HCT116 (cell line): ENCODE results near the gene HEATR5A. TPM values are rescaled to one million over a fixed set of nuclear protein-coding genes. Genes with fewer than 3 reads are reported as not detected.

Source experiments
- ATAC-seq: fragments of 200-7000 bp; cut with Tn5 transposase; 2 replicates; pipeline ENCODE4 v1.9.1; 2020; ENCODE audit warnings: mild to moderate bottlenecking, moderate library complexity
- BruUV-seq: library from RNA; stranded (reverse); fragments of 400-500 nt; replicated peaks from 2 replicates; lab custom pipeline; 2021; lab: Mats Ljungman, UMichigan
- CTCF ChIA-PET: fragments of 300-600 bp; sonication (Branson Sonifier 250); formaldehyde crosslinking; loops from one replicate; lab custom pipeline; 2021; ENCODE audit warnings: antibody characterized with exemption; lab: Charles Lee
- POLR2A ChIA-PET: fragments of 300-600, 350-600 bp; sonication (Branson Sonifier 250); formaldehyde crosslinking; loops from one replicate; lab custom pipeline; 2021; ENCODE audit warnings: antibody characterized with exemption; lab: Charles Lee
- RAD21 ChIA-PET, 2 experiments: fragments of 300-600 bp; sonication (Branson Sonifier 250); formaldehyde crosslinking; loops; one replicate each; lab custom pipeline; 2023; ENCODE audit warnings: low total read pairs in 2 of 2; ENCODE audit not compliant: uncharacterized antibody in 2 of 2, unreplicated experiment in 2 of 2, low non-redundant PET in 1 of 2; lab: Charles Lee
- DNase-seq: peaks from one replicate; pipeline ENCODE4 v3.0.0-alpha.2; 2010; ENCODE audit warnings: low read depth, low spot score
- H2AFZ ChIP-seq: fragments of 200-600 bp; shearing (Covaris generic), sonication (generic); 2 replicates; pipeline ENCODE4 v1.6.1; 2017; ENCODE audit warnings: low read depth, mixed run types, mixed read lengths, antibody characterized with exemption, low read length; ENCODE audit not compliant: poor library complexity, severe bottlenecking
- H3K27ac ChIP-seq: 2 replicates; pipeline ENCODE4 v1.5.1; 2012; ENCODE audit warnings: low read depth, low read length
- H3K27me3 ChIP-seq: fragments of 200-600 bp; sonication (generic); 2 replicates; pipeline ENCODE4 v1.6.1; 2016; ENCODE audit warnings: mixed run types, low read length, mixed read lengths; ENCODE audit not compliant: insufficient read depth
- H3K36me3 ChIP-seq, 2 experiments: fragments of 200-500 bp in 1 of 2; fragments of 200-600 bp in 1 of 2; sonication (Bioruptor generic) in 1 of 2; sonication (generic) in 1 of 2; 2 replicates each; pipeline versions ENCODE4 v1.5.1 to v1.6.1; 2014 to 2016; ENCODE audit warnings: low read length in 2 of 2, inconsistent platforms in 1 of 2, mixed read lengths in 1 of 2, mixed run types in 1 of 2; ENCODE audit not compliant: insufficient read depth in 2 of 2, control insufficient read depth in 1 of 2
- H3K4me1 ChIP-seq, 2 experiments: fragments of 200-600 bp in 1 of 2; sonication (generic) in 1 of 2; 2 replicates each; pipeline versions ENCODE4 v1.5.1 to v1.6.1; 2012 to 2017; ENCODE audit warnings: low read length in 2 of 2, inconsistent platforms in 1 of 2, mild to moderate bottlenecking in 1 of 2, mixed read lengths in 1 of 2, mixed run types in 1 of 2, moderate library complexity in 1 of 2; ENCODE audit not compliant: insufficient read depth in 2 of 2, control insufficient read depth in 1 of 2
- H3K4me2 ChIP-seq: fragments of 200-600 bp; sonication (generic); 2 replicates; pipeline ENCODE4 v1.6.1; 2017; ENCODE audit warnings: mixed run types, low read length, mixed read lengths
- H3K4me3 ChIP-seq, 2 experiments: fragments of 200-600 bp in 1 of 2; sonication (generic) in 1 of 2; replicated peaks in 1 of 2; 2 replicates each; pipeline ENCODE4 v1.5.1; 2011 to 2016; ENCODE audit warnings: low read length in 2 of 2, control low read depth in 1 of 2, low read depth in 1 of 2, mild to moderate bottlenecking in 1 of 2, mixed read lengths in 1 of 2, mixed run types in 1 of 2
- H3K79me2 ChIP-seq: fragments of 200-600 bp; sonication (generic); 2 replicates; pipeline ENCODE4 v1.6.1; 2017; ENCODE audit warnings: mild to moderate bottlenecking, mixed run types, low read length, moderate library complexity, mixed read lengths; ENCODE audit not compliant: insufficient read depth
- H3K9ac ChIP-seq: fragments of 200-600 bp; sonication (generic); 2 replicates; pipeline ENCODE4 v1.6.1; 2016; ENCODE audit warnings: low read length, mixed read lengths
- H3K9me2 ChIP-seq: fragments of 200-600 bp; sonication (generic), shearing (Covaris generic); 2 replicates; pipeline ENCODE4 v1.6.1; 2017; ENCODE audit warnings: mixed run types, mild to moderate bottlenecking, moderate library complexity; ENCODE audit not compliant: insufficient read depth
- H3K9me3 ChIP-seq, 2 experiments: fragments of 200-500 bp in 1 of 2; fragments of 200-600 bp in 1 of 2; sonication (Bioruptor generic) in 1 of 2; sonication (generic) in 1 of 2; 2 replicates each; pipeline ENCODE4 v1.6.1; 2014 to 2017; ENCODE audit warnings: low read length in 2 of 2, mixed read lengths in 2 of 2, inconsistent platforms in 1 of 2, low read depth in 1 of 2, mild to moderate bottlenecking in 1 of 2, mixed run types in 1 of 2, moderate library complexity in 1 of 2; ENCODE audit not compliant: control insufficient read depth in 1 of 2, insufficient read depth in 1 of 2
- H4K20me1 ChIP-seq: fragments of 200-600 bp; sonication (generic), shearing (Covaris generic); 2 replicates; pipeline ENCODE4 v1.6.1; 2017; ENCODE audit warnings: mixed run types, mild to moderate bottlenecking, moderate library complexity; ENCODE audit not compliant: insufficient read depth
- CEBPB ChIP-seq: IDR thresholded peaks from 2 replicates; pipeline ENCODE4 v1.6.1; 2012; ENCODE audit warnings: low read depth
- EZH2phosphoT487 ChIP-seq: fragments of 200-600 bp; IDR thresholded peaks from 2 replicates; pipeline ENCODE4 v1.6.1; 2018; ENCODE audit warnings: antibody characterized with exemption, borderline replicate concordance
- POLR2A ChIP-seq: IDR thresholded peaks from 2 replicates; pipeline ENCODE4 v1.7.0; 2011; ENCODE audit warnings: borderline replicate concordance; ENCODE audit not compliant: insufficient read depth, insufficient read length; ENCODE audit errors: extremely low read depth
- RAD21 ChIP-seq: IDR thresholded peaks from 2 replicates; pipeline ENCODE4 v1.6.1; 2012; ENCODE audit warnings: low read depth, mild to moderate bottlenecking
- SIN3A ChIP-seq: IDR thresholded peaks from 2 replicates; pipeline ENCODE4 v1.6.1; 2012; ENCODE audit warnings: low read depth
- SP1 ChIP-seq: IDR thresholded peaks from 2 replicates; pipeline ENCODE4 v1.6.1; 2012; ENCODE audit warnings: low read depth
- ZBTB33 ChIP-seq: IDR thresholded peaks from 2 replicates; pipeline ENCODE4 v1.6.1; 2011; ENCODE audit warnings: mild to moderate bottlenecking, low read length, moderate library complexity; ENCODE audit not compliant: insufficient replicate concordance; ENCODE audit errors: extremely low read depth
- ZFX ChIP-seq: fragments of 450-650 bp; IDR thresholded peaks from 2 replicates; pipeline ENCODE4 v1.6.1; 2017
- intact Hi-C: fragments of 100-400 bp; cut with micrococcal nuclease; formaldehyde crosslinking; loops from 2 replicates; pipeline ENCODE4 v1.10.0; 2022
- total RNA-seq: library from RNA; stranded (reverse); gene quantifications from one replicate; pipeline ENCODE4 v1.2.1, GENCODE V29; 2021; ENCODE audit not compliant: unreplicated experiment
- TF ChIP-seq, protein P1 (sequence below): IDR thresholded peaks from 2 replicates; pipeline ENCODE4 v1.6.1; 2012; ENCODE audit warnings: low read depth

HEATR5A gene
- total RNA-seq, 1 experiment from 2014 or later: 20.9 TPM

GRCh38 chr14:31403707-31404106, 16.6 kb downstream of the HEATR5A start:
- no peak for DNase-seq
- no peak overlapping the region for H2AFZ ChIP-seq
- intact Hi-C loops: no loop called here
- H3K4me1 ChIP-seq: no peaks in the 10 kb centered on the region
- CTCF ChIA-PET: no interaction called here
- no peaks in the 10 kb centered on the region for H3K9me3 ChIP-seq
- RAD21 ChIA-PET: no interaction called here
- H3K4me2 ChIP-seq: no peak overlapping the region
- H3K79me2 ChIP-seq: no peaks in the 10 kb centered on the region
- H3K4me3 ChIP-seq: no peak overlapping the region
- no peaks in the 10 kb centered on the region for H3K27me3 ChIP-seq
- no peak overlapping the region for H3K9ac ChIP-seq
- no peak overlapping the region for H3K27ac ChIP-seq
- POLR2A ChIA-PET: interaction anchor here (1.5 kb wide), 1 partner anchor 17 kb away, joined by 5 read pairs; the partner anchor contains the start of gene HEATR5A
- no TSS peak for BruUV-seq
- ATAC-seq: no peak
- H3K36me3 ChIP-seq: no peaks in the 10 kb centered on the region
- H3K9me2 ChIP-seq: no peaks in the 10 kb centered on the region
- TF ChIP-seq RAD21: no peak
- TF ChIP-seq ZFX: no peak
- no peak for TF ChIP-seq SP1
- no peak for TF ChIP-seq POLR2A
- TF ChIP-seq, protein P1, sequence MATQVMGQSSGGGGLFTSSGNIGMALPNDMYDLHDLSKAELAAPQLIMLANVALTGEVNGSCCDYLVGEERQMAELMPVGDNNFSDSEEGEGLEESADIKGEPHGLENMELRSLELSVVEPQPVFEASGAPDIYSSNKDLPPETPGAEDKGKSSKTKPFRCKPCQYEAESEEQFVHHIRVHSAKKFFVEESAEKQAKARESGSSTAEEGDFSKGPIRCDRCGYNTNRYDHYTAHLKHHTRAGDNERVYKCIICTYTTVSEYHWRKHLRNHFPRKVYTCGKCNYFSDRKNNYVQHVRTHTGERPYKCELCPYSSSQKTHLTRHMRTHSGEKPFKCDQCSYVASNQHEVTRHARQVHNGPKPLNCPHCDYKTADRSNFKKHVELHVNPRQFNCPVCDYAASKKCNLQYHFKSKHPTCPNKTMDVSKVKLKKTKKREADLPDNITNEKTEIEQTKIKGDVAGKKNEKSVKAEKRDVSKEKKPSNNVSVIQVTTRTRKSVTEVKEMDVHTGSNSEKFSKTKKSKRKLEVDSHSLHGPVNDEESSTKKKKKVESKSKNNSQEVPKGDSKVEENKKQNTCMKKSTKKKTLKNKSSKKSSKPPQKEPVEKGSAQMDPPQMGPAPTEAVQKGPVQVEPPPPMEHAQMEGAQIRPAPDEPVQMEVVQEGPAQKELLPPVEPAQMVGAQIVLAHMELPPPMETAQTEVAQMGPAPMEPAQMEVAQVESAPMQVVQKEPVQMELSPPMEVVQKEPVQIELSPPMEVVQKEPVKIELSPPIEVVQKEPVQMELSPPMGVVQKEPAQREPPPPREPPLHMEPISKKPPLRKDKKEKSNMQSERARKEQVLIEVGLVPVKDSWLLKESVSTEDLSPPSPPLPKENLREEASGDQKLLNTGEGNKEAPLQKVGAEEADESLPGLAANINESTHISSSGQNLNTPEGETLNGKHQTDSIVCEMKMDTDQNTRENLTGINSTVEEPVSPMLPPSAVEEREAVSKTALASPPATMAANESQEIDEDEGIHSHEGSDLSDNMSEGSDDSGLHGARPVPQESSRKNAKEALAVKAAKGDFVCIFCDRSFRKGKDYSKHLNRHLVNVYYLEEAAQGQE: no peak
- no peaks in the 10 kb centered on the region for H4K20me1 ChIP-seq

- Histone ChIP-seq H3K79me2 (no peaks in the 10 kb centered on the region), H3K4me3 (no peak overlapping the region), H3K36me3 (no peaks in the 10 kb centered on the region), H2AFZ (no peak overlapping the region), H3K4me1 (no peaks in the 10 kb centered on the region), H3K4me2 (no peak overlapping the region), H4K20me1 (no peaks in the 10 kb centered on the region), H3K27ac (no peak overlapping the region), H3K9me2 (no peaks in the 10 kb centered on the region), H3K9me3 (no peaks in the 10 kb centered on the region), H3K9ac (no peak overlapping the region), H3K27me3 (no peaks in the 10 kb centered on the region)
- ChIA-PET RAD21 (no interaction called here), CTCF (interaction anchor here (0.9 kb wide), 1 partner anchor 852 kb away, joined by 3 read pairs; no protein-coding TSS in a partner anchor), POLR2A (interaction anchor here (1.4 kb wide), 1 partner anchor 18 kb away, joined by 4 read pairs; the partner anchor contains the start of gene HEATR5A)
- intact Hi-C loops: no loop called here
- no peak for DNase-seq
- ATAC-seq: no peak
- no TSS peak for BruUV-seq
- TF ChIP-seq ZBTB33 (no peak), CEBPB (no peak), SP1 (no peak), EZH2phosphoT487 (no peak), SIN3A (no peak)
- TF ChIP-seq, protein P1: no peak
Observed at GRCh38 chr14:31402764-31403439, 17.4 kb downstream of the HEATR5A start.
